ENCODE results near the gene EPHB1. TPM values are rescaled to one million over a fixed set of nuclear protein-coding genes. Genes with fewer than 3 reads are reported as not detected.

EPHB1 gene
- total RNA-seq, 1 experiment from 2014 or later = 7.0 TPM

DNA sequence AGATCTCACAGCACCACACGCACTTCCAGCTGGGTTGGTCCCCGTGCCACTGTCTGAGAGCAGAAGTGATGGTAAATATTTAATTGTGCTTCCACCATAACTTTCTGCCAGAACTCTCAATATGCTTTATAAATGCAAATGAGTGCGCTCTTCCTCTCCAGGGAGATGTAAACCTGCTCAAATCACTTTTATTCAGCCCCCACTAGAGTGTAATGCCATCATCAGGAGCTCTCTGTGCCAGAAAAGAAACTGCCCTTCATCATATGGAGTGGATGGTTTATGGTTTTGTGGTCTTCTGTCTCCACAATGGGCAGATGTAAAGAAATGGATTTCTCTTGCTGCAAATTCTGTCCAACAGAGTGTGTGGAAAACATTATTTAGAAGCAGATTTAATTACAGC lies 127.0 kb downstream of the EPHB1 start:
- ChIA-PET CTCF (no interaction called here), POLR2A (no interaction called here)
- Mint-ChIP-seq H3K27me3 (ENCODE audit: low read depth) (peaks cover 25% of the 10 kb centered on the region), H3K4me1 (peaks cover 3% of the 10 kb centered on the region; the same call in 1 of the 2 replicates), H3K9me3 (peaks cover 28% of the 10 kb centered on the region), H3K36me3 (peaks cover 20% of the 10 kb centered on the region), H3K27ac (no peak overlapping the region), H3K4me3 (no peak overlapping the region)
- DNase-seq (ENCODE audit: low spot score) = no peak
- no peak for TF ChIP-seq NR2C2 (CRISPR knock-in tag; IDR thresholded peaks at IDR 0.05)
- no peak for TF ChIP-seq GABPB1 (CRISPR knock-in tag; IDR thresholded peaks at IDR 0.05)
- TF ChIP-seq, protein P1, sequence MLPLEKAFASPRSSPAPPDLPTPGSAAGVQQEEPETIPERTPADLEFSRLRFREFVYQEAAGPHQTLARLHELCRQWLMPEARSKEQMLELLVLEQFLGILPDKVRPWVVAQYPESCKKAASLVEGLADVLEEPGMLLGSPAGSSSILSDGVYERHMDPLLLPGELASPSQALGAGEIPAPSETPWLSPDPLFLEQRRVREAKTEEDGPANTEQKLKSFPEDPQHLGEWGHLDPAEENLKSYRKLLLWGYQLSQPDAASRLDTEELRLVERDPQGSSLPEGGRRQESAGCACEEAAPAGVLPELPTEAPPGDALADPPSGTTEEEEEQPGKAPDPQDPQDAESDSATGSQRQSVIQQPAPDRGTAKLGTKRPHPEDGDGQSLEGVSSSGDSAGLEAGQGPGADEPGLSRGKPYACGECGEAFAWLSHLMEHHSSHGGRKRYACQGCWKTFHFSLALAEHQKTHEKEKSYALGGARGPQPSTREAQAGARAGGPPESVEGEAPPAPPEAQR (CRISPR knock-in tag; IDR thresholded peaks at IDR 0.05) = no peak
- TF ChIP-seq NFATC4 (CRISPR knock-in tag; IDR thresholded peaks at IDR 0.05) = no peak
- TF ChIP-seq, protein P2, sequence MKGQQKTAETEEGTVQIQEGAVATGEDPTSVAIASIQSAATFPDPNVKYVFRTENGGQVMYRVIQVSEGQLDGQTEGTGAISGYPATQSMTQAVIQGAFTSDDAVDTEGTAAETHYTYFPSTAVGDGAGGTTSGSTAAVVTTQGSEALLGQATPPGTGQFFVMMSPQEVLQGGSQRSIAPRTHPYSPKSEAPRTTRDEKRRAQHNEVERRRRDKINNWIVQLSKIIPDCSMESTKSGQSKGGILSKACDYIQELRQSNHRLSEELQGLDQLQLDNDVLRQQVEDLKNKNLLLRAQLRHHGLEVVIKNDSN (CRISPR knock-in tag; IDR thresholded peaks at IDR 0.05) = no peak
- no peak for TF ChIP-seq SMAD4 (CRISPR knock-in tag; IDR thresholded peaks at IDR 0.05)
- TF ChIP-seq, protein P3, sequence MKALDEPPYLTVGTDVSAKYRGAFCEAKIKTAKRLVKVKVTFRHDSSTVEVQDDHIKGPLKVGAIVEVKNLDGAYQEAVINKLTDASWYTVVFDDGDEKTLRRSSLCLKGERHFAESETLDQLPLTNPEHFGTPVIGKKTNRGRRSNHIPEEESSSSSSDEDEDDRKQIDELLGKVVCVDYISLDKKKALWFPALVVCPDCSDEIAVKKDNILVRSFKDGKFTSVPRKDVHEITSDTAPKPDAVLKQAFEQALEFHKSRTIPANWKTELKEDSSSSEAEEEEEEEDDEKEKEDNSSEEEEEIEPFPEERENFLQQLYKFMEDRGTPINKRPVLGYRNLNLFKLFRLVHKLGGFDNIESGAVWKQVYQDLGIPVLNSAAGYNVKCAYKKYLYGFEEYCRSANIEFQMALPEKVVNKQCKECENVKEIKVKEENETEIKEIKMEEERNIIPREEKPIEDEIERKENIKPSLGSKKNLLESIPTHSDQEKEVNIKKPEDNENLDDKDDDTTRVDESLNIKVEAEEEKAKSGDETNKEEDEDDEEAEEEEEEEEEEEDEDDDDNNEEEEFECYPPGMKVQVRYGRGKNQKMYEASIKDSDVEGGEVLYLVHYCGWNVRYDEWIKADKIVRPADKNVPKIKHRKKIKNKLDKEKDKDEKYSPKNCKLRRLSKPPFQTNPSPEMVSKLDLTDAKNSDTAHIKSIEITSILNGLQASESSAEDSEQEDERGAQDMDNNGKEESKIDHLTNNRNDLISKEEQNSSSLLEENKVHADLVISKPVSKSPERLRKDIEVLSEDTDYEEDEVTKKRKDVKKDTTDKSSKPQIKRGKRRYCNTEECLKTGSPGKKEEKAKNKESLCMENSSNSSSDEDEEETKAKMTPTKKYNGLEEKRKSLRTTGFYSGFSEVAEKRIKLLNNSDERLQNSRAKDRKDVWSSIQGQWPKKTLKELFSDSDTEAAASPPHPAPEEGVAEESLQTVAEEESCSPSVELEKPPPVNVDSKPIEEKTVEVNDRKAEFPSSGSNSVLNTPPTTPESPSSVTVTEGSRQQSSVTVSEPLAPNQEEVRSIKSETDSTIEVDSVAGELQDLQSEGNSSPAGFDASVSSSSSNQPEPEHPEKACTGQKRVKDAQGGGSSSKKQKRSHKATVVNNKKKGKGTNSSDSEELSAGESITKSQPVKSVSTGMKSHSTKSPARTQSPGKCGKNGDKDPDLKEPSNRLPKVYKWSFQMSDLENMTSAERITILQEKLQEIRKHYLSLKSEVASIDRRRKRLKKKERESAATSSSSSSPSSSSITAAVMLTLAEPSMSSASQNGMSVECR (CRISPR knock-in tag; IDR thresholded peaks at IDR 0.05; ENCODE audit: borderline replicate concordance) = no peak
- TF ChIP-seq RELA (CRISPR knock-in tag; IDR thresholded peaks at IDR 0.05; ENCODE audit: borderline replicate concordance) = no peak
- TF ChIP-seq JAZF1 (CRISPR knock-in tag; IDR thresholded peaks at IDR 0.05) = no peak
- no peak for TF ChIP-seq JUN (CRISPR knock-in tag; IDR thresholded peaks at IDR 0.05)
- TF ChIP-seq, protein P4, sequence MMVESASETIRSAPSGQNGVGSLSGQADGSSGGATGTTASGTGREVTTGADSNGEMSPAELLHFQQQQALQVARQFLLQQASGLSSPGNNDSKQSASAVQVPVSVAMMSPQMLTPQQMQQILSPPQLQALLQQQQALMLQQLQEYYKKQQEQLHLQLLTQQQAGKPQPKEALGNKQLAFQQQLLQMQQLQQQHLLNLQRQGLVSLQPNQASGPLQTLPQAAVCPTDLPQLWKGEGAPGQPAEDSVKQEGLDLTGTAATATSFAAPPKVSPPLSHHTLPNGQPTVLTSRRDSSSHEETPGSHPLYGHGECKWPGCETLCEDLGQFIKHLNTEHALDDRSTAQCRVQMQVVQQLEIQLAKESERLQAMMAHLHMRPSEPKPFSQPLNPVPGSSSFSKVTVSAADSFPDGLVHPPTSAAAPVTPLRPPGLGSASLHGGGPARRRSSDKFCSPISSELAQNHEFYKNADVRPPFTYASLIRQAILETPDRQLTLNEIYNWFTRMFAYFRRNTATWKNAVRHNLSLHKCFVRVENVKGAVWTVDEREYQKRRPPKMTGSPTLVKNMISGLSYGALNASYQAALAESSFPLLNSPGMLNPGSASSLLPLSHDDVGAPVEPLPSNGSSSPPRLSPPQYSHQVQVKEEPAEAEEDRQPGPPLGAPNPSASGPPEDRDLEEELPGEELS (CRISPR knock-in tag; IDR thresholded peaks at IDR 0.05) = no peak
- TF ChIP-seq PRRX2 (CRISPR knock-in tag; IDR thresholded peaks at IDR 0.05) = no peak
- TF ChIP-seq ZNF396 (CRISPR knock-in tag; IDR thresholded peaks at IDR 0.05; ENCODE audit: borderline replicate concordance) = no peak
- TF ChIP-seq TCF7 (CRISPR knock-in tag; IDR thresholded peaks at IDR 0.05; ENCODE audit: low read depth) = no peak
- no peak for TF ChIP-seq ZNF671 (CRISPR knock-in tag; IDR thresholded peaks at IDR 0.05)
- no peak for TF ChIP-seq ESRRA (CRISPR knock-in tag; IDR thresholded peaks at IDR 0.05; ENCODE audit: borderline replicate concordance)
- TF ChIP-seq, protein P5, sequence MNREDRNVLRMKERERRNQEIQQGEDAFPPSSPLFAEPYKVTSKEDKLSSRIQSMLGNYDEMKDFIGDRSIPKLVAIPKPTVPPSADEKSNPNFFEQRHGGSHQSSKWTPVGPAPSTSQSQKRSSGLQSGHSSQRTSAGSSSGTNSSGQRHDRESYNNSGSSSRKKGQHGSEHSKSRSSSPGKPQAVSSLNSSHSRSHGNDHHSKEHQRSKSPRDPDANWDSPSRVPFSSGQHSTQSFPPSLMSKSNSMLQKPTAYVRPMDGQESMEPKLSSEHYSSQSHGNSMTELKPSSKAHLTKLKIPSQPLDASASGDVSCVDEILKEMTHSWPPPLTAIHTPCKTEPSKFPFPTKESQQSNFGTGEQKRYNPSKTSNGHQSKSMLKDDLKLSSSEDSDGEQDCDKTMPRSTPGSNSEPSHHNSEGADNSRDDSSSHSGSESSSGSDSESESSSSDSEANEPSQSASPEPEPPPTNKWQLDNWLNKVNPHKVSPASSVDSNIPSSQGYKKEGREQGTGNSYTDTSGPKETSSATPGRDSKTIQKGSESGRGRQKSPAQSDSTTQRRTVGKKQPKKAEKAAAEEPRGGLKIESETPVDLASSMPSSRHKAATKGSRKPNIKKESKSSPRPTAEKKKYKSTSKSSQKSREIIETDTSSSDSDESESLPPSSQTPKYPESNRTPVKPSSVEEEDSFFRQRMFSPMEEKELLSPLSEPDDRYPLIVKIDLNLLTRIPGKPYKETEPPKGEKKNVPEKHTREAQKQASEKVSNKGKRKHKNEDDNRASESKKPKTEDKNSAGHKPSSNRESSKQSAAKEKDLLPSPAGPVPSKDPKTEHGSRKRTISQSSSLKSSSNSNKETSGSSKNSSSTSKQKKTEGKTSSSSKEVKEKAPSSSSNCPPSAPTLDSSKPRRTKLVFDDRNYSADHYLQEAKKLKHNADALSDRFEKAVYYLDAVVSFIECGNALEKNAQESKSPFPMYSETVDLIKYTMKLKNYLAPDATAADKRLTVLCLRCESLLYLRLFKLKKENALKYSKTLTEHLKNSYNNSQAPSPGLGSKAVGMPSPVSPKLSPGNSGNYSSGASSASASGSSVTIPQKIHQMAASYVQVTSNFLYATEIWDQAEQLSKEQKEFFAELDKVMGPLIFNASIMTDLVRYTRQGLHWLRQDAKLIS (CRISPR knock-in tag; IDR thresholded peaks at IDR 0.05; ENCODE audit: borderline replicate concordance) = no peak
- no peak for ATAC-seq
